NCI-H2227 (cell line): ENCODE measurements around the gene NSFL1C.
"Not testable (repeated sequence)": the region's sequence is repeated elsewhere in the genome, so short reads cannot be mapped to it uniquely, and the experiment has no call there.

Source experiments
- DNase-seq: peaks from one replicate; lab custom pipeline; 2025; ENCODE audit not compliant: unreplicated experiment; lab: John Stamatoyannopoulos, UW

The NSFL1C gene

GRCh38 chr20:1466211-1467081 is at the start of gene NSFL1C:
TSS of gene NSFL1C (minus strand) at chr20:1466849. CDS start at chr20:1466824, 25 bp downstream.
- peak; percentile 98 for DNase-seq

- DNase-seq = no peak
Observed at GRCh38 chr20:1513801-1514200, 47.2 kb upstream of the NSFL1C start.

- DNase-seq = peak; percentile 12
Observed at GRCh38 chr20:1509237-1509636, 42.6 kb upstream of the NSFL1C start.

GRCh38 chr20:1508574-1508973 is 41.9 kb upstream of the NSFL1C start:
- no peak for DNase-seq

- no peak for DNase-seq
Observed at GRCh38 chr20:1507276-1507675, 40.6 kb upstream of the NSFL1C start.

GRCh38 chr20:1505871-1506270 is 39.2 kb upstream of the NSFL1C start:
- DNase-seq = no peak

GRCh38 chr20:1505361-1505760 is 38.7 kb upstream of the NSFL1C start:
- no peak for DNase-seq

- DNase-seq = peak; percentile 84
Observed at GRCh38 chr20:1503564-1504227, 37.0 kb upstream of the NSFL1C start.

GRCh38 chr20:1500496-1500895 is 33.8 kb upstream of the NSFL1C start:
- DNase-seq = no peak

- DNase-seq = no peak
Observed at GRCh38 chr20:1499528-1500420, 33.1 kb upstream of the NSFL1C start.

- DNase-seq = not testable (repeated sequence)
Observed at GRCh38 chr20:1497371-1497770, 30.7 kb upstream of the NSFL1C start.

GRCh38 chr20:1496930-1497329 is 30.3 kb upstream of the NSFL1C start:
- no peak for DNase-seq

- no peak for DNase-seq
Observed at GRCh38 chr20:1494436-1494835, 27.8 kb upstream of the NSFL1C start.

GRCh38 chr20:1493536-1493935 is 26.9 kb upstream of the NSFL1C start:
- DNase-seq = no peak

- DNase-seq = no peak
Observed at GRCh38 chr20:1491860-1492642, 25.4 kb upstream of the NSFL1C start.

GRCh38 chr20:1491281-1491840 is 24.7 kb upstream of the NSFL1C start, which contains the start of gene SIRPB2:
TSS of gene SIRPB2 (minus strand) at chr20:1491420. CDS start at chr20:1491359, 61 bp downstream.
- DNase-seq = no peak

GRCh38 chr20:1490643-1491195 is 24.1 kb upstream of the NSFL1C start:
- DNase-seq = no peak

- no peak for DNase-seq
Observed at GRCh38 chr20:1489764-1490436, 23.3 kb upstream of the NSFL1C start.

- no peak for DNase-seq
Observed at GRCh38 chr20:1489325-1489724, 22.7 kb upstream of the NSFL1C start.
